OCI-LY7 (cell line): ENCODE measurements around the gene TUB. TPM values are rescaled to one million over a fixed set of nuclear protein-coding genes. Genes with fewer than 3 reads are reported as not detected.

Source experiments
- BruUV-seq: library from RNA; stranded (reverse); fragments of 400-500 nt; replicated peaks from 2 replicates; lab custom pipeline; 2021; lab: Mats Ljungman, UMichigan
- CTCF ChIA-PET: fragments of 300-600 bp; sonication (Branson Sonifier 250); formaldehyde crosslinking; loops from one replicate; lab custom pipeline; 2022; ENCODE audit warnings: antibody characterized with exemption; ENCODE audit not compliant: unreplicated experiment; lab: Charles Lee
- POLR2A ChIA-PET: fragments of 300-600 bp; sonication (Branson Sonifier 250); formaldehyde crosslinking; loops from one replicate; lab custom pipeline; 2022; ENCODE audit warnings: antibody characterized with exemption; lab: Charles Lee
- DNase-seq: peaks from one replicate; pipeline ENCODE4 v3.0.0-alpha.2; 2015; ENCODE audit warnings: low spot score
- H2AFZ ChIP-seq: fragments of 200-600 bp; sonication (generic), shearing (Covaris generic); 2 replicates; pipeline ENCODE4 v1.6.1; 2014; ENCODE audit warnings: mild to moderate bottlenecking, antibody characterized with exemption, low read length, moderate library complexity
- H3K27ac ChIP-seq: fragments of 200-600 bp; sonication (generic); 2 replicates; pipeline ENCODE4 v1.5.1; 2014; ENCODE audit warnings: mixed run types, low read depth, mild to moderate bottlenecking, moderate library complexity, low read length, inconsistent platforms; ENCODE audit not compliant: poor library complexity, severe bottlenecking
- H3K36me3 ChIP-seq: fragments of 200-600 bp; sonication (generic); 2 replicates; pipeline ENCODE4 v1.6.1; 2014; ENCODE audit warnings: mild to moderate bottlenecking, antibody characterized with exemption, low read length, moderate library complexity, mixed read lengths; ENCODE audit not compliant: insufficient read depth
- H3K4me1 ChIP-seq: fragments of 200-600 bp; sonication (generic); 2 replicates; pipeline ENCODE4 v1.5.1; 2014; ENCODE audit warnings: mild to moderate bottlenecking, low read length; ENCODE audit not compliant: insufficient read depth, poor library complexity, severe bottlenecking
- H3K4me2 ChIP-seq: fragments of 200-600 bp; sonication (generic); 2 replicates; pipeline ENCODE4 v1.6.1; 2014; ENCODE audit warnings: mild to moderate bottlenecking, low read length
- H3K4me3 ChIP-seq: fragments of 200-600 bp; sonication (generic); 2 replicates; pipeline ENCODE4 v1.5.1; 2014; ENCODE audit warnings: mild to moderate bottlenecking, low read depth, low read length; ENCODE audit not compliant: poor library complexity, severe bottlenecking
- H3K79me2 ChIP-seq: fragments of 200-600 bp; sonication (generic); 2 replicates; pipeline ENCODE4 v1.6.1; 2016; ENCODE audit warnings: low read depth, mild to moderate bottlenecking, low read length, moderate library complexity, mixed read lengths; ENCODE audit not compliant: insufficient read depth
- H3K9me2 ChIP-seq: fragments of 200-600 bp; sonication (generic); 2 replicates; pipeline ENCODE4 v1.6.1; 2016; ENCODE audit warnings: mild to moderate bottlenecking, low read length, mixed read lengths; ENCODE audit not compliant: insufficient read depth
- H3K9me3 ChIP-seq: fragments of 200-600 bp; sonication (generic); 2 replicates; pipeline ENCODE4 v1.6.1; 2014; ENCODE audit warnings: mild to moderate bottlenecking, mixed run types, low read length, mixed read lengths
- H4K20me1 ChIP-seq: fragments of 200-600 bp; sonication (generic); 2 replicates; pipeline ENCODE4 v1.6.1; 2014; ENCODE audit warnings: mild to moderate bottlenecking, antibody characterized with exemption, low read length, moderate library complexity, mixed read lengths; ENCODE audit not compliant: insufficient read depth
- EZH2phosphoT487 ChIP-seq: fragments of 200-600 bp; sonication (generic); IDR thresholded peaks from 2 replicates; pipeline ENCODE4 v1.6.1; 2018; ENCODE audit warnings: low read depth, borderline replicate concordance, mild to moderate bottlenecking, mixed run types, antibody characterized with exemption, low read length, moderate library complexity, mixed read lengths
- intact Hi-C: fragments of 100-400 bp; cut with micrococcal nuclease; formaldehyde crosslinking; loops from one replicate; pipeline ENCODE4 v1.10.0; 2022; ENCODE audit not compliant: unreplicated experiment
- total RNA-seq, 2 experiments: library from RNA; depleted of rRNA in 1 of 2; stranded (reverse); fragments of >200 nt in 1 of 2; shearing (Covaris generic) in 1 of 2; gene quantifications; 2 replicates each; pipeline ENCODE4 v1.2.3, GENCODE V29; 2014 to 2022
- TF ChIP-seq, protein P1 (sequence below): fragments of 200-600 bp; sonication (generic); conservative IDR thresholded peaks from 2 replicates; pipeline ENCODE4 v1.5.1; 2014; ENCODE audit warnings: mild to moderate bottlenecking, antibody characterized with exemption, low read length, moderate library complexity, mixed read lengths

Gene TUB
- total RNA-seq, 2 experiments from 2014 or later, result not detected

- BruUV-seq, result no TSS peak
- Histone ChIP-seq H4K20me1 (no peaks in the 10 kb centered on the region), H3K9me2 (no peaks in the 10 kb centered on the region), H3K4me1 (no peaks in the 10 kb centered on the region), H3K79me2 (no peaks in the 10 kb centered on the region), H3K36me3 (no peaks in the 10 kb centered on the region), H3K4me3 (no peak overlapping the region), H3K9me3 (no peaks in the 10 kb centered on the region), H3K4me2 (no peak overlapping the region), H3K27ac (no peak overlapping the region), H2AFZ (no peak overlapping the region)
- intact Hi-C loops, result loop anchor here (2.0 kb wide), 1 partner anchor 206 kb away; no protein-coding TSS in a partner anchor
- ChIA-PET CTCF (interaction anchor here (1.3 to 1.9 kb wide), 4 partner anchors 10 to 92 kb away, joined by 4 to 10 read pairs (median 8); no protein-coding TSS in a partner anchor), POLR2A (no interaction called here)
- DNase-seq, result no peak
- TF ChIP-seq EZH2phosphoT487, result no peak
- TF ChIP-seq, protein P1, sequence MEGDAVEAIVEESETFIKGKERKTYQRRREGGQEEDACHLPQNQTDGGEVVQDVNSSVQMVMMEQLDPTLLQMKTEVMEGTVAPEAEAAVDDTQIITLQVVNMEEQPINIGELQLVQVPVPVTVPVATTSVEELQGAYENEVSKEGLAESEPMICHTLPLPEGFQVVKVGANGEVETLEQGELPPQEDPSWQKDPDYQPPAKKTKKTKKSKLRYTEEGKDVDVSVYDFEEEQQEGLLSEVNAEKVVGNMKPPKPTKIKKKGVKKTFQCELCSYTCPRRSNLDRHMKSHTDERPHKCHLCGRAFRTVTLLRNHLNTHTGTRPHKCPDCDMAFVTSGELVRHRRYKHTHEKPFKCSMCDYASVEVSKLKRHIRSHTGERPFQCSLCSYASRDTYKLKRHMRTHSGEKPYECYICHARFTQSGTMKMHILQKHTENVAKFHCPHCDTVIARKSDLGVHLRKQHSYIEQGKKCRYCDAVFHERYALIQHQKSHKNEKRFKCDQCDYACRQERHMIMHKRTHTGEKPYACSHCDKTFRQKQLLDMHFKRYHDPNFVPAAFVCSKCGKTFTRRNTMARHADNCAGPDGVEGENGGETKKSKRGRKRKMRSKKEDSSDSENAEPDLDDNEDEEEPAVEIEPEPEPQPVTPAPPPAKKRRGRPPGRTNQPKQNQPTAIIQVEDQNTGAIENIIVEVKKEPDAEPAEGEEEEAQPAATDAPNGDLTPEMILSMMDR, result no peak
Measured at GRCh38 chr11:8098361-8098760, 17.4 kb downstream of the TUB start.

DNA sequence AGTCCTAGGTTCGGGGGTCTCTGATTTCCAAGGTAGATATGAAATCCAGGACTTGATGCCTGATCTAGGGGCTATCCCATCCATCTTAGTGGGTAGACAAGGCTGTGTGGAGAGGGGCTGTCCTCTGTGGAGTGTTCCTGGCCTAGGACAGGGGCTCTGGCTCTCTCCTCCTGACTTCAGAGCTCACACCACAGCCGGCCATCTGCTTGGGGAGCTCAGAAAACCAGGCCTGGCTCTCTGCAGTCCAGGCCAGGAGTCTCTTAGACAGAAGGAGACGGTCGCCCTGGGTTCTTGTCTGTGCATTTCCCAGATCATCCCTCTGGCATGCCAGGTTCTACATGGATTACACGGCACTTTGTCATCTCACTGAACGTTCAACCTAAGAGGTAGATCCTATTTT, 17.9 kb downstream of the TUB start:
- BruUV-seq, result no TSS peak
- H3K9me3 ChIP-seq, result no peaks in the 10 kb centered on the region
- no peak for TF ChIP-seq EZH2phosphoT487
- TF ChIP-seq, protein P1, result no peak
- H4K20me1 ChIP-seq, result no peaks in the 10 kb centered on the region
- H3K9me2 ChIP-seq, result no peaks in the 10 kb centered on the region
- H3K4me2 ChIP-seq, result no peak overlapping the region
- POLR2A ChIA-PET, result interaction anchor here (0.5 to 1.2 kb wide), 6 partner anchors 8 to 1353 kb away, joined by 3 to 4 read pairs (median 4); no protein-coding TSS in a partner anchor
- H3K4me1 ChIP-seq, result no peaks in the 10 kb centered on the region
- H2AFZ ChIP-seq, result no peak overlapping the region
- CTCF ChIA-PET, result interaction anchor here (1.3 to 2.0 kb wide), 7 partner anchors 8 to 92 kb away, joined by 3 to 10 read pairs (median 6); no protein-coding TSS in a partner anchor
- no peak for DNase-seq
- H3K27ac ChIP-seq, result no peak overlapping the region
- no peak overlapping the region for H3K4me3 ChIP-seq
- intact Hi-C loops, result loop anchor here (1.0 to 2.0 kb wide), 3 partner anchors 66 to 206 kb away; no protein-coding TSS in a partner anchor
- no peaks in the 10 kb centered on the region for H3K36me3 ChIP-seq
- H3K79me2 ChIP-seq, result no peaks in the 10 kb centered on the region

- BruUV-seq, result no TSS peak
- Histone ChIP-seq H3K27ac (no peak overlapping the region), H2AFZ (no peak overlapping the region), H3K9me2 (no peaks in the 10 kb centered on the region), H3K4me1 (no peaks in the 10 kb centered on the region), H3K4me3 (no peak overlapping the region), H4K20me1 (no peaks in the 10 kb centered on the region), H3K79me2 (no peaks in the 10 kb centered on the region), H3K36me3 (no peaks in the 10 kb centered on the region), H3K9me3 (no peaks in the 10 kb centered on the region), H3K4me2 (no peak overlapping the region)
- no peak for TF ChIP-seq EZH2phosphoT487
- TF ChIP-seq, protein P1, result peak; percentile 95
- POLR2A ChIA-PET, result interaction anchor here (0.5 to 1.2 kb wide), 7 partner anchors 9 to 1353 kb away, joined by 3 to 4 read pairs (median 4); no protein-coding TSS in a partner anchor
- CTCF ChIA-PET, result interaction anchor here (1.3 to 2.0 kb wide), 7 partner anchors 9 to 93 kb away, joined by 3 to 10 read pairs (median 6); no protein-coding TSS in a partner anchor
- peak; percentile 70 for DNase-seq
- intact Hi-C loops, result loop anchor here (1.0 to 2.0 kb wide), 3 partner anchors 66 to 207 kb away; no protein-coding TSS in a partner anchor
Measured at GRCh38 chr11:8099291-8099899, 18.4 kb downstream of the TUB start.
